ENCODE results near the gene TFDP1.

DNA sequence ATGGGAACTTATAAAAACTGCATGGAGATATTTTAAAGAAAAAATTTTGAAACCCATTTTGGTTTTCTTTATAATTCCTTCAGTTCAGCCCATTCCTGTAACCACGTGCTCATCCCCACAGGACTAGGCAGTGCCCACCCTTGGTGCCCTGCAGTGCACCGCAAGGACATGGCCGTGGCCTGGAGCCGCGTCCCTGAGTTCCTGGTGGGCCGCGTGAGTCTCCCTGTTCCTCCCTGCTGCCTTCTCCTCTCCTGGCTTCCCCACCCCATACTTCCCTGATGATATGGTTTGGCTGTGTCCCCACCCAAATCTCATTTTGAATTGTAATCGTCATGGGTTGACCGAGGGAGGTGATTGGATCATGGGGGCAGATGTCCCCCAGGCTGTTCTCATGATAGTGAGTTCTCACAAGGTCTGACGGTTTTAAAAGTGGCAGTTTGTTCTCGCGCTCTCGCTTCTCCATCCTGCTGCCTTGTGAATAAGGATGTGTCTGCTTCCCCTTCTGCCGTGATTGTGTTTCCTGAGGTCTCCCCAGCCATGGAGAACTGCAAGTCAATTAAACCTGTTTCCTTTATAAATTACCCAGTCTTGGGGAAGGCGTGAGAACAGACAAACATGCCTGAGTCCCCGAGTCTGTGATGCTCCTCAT lies 31.6 kb upstream of the TFDP1 start:
- no peak for TF ChIP-seq SIN3A (IDR thresholded peaks at IDR 0.05; ENCODE audit: borderline replicate concordance, insufficient read depth, low read length)
- no peak for TF ChIP-seq POLR2AphosphoS5 (IDR thresholded peaks at IDR 0.05; ENCODE audit: low read depth, low read length)

Measured in PFSK-1 (cell line).